Spinal cord (tissue), 10 donors: Measurements from ENCODE around the gene EGLN3. TPM values are rescaled to one million over a fixed set of nuclear protein-coding genes. Genes with fewer than 3 reads are reported as not detected.
A peak's percentile ranks its signal among the peaks of the same experiment; 100 is the strongest.
"Not testable (repeated sequence)": the region's sequence is repeated elsewhere in the genome, so short reads cannot be mapped to it uniquely, and the experiment has no call there.

ENCODE experiments used
- DNase-seq, 6 donors: peaks; one replicate each; pipeline versions ENCODE4 v3.0.0 to v3.0.0-alpha.2; 2013 to 2015; ENCODE audit warnings: low spot score in 6 of 6, low read depth in 4 of 6
- H3K27ac ChIP-seq: one replicate; pipeline ENCODE4 v1.5.1; 2013; ENCODE audit warnings: low read depth, low read length, control low read depth
- H3K27me3 ChIP-seq: one replicate; pipeline ENCODE4 v1.6.1; 2013; ENCODE audit warnings: low read length; ENCODE audit not compliant: control insufficient read depth, insufficient read depth
- H3K36me3 ChIP-seq: one replicate; pipeline ENCODE4 v1.6.1; 2013; ENCODE audit warnings: low read length; ENCODE audit not compliant: control insufficient read depth, insufficient read depth
- H3K4me1 ChIP-seq: one replicate; pipeline ENCODE4 v1.6.1; 2013; ENCODE audit warnings: low read length; ENCODE audit not compliant: control insufficient read depth, insufficient read depth
- H3K4me3 ChIP-seq: one replicate; pipeline ENCODE4 v1.5.1; 2013; ENCODE audit warnings: low read depth, low read length, control low read depth
- H3K9me3 ChIP-seq: one replicate; pipeline ENCODE4 v1.6.1; 2013; ENCODE audit warnings: low read length; ENCODE audit not compliant: control insufficient read depth, insufficient read depth
- WGBS: methylation state at CpG from one replicate; pipeline ENCODE4 v1.1.5; 2013; ENCODE audit warnings: missing lambda C conversion rate; ENCODE audit not compliant: insufficient coverage; 5-methylcytosine and 5-hydroxymethylcytosine counted together
- polyA plus RNA-seq, 2 donors: library from polyadenylated mRNA; unstranded; fragments of 120-200 nt; gene quantifications; one replicate each; pipeline ENCODE4 v1.2.1, GENCODE V29; 2013; ENCODE audit not compliant: insufficient read length in 2 of 2
- total RNA-seq, 2 donors: library from RNA; depleted of rRNA in 1 of 2; stranded (reverse); fragments of 120-200 nt in 1 of 2; fragments of >200 nt in 1 of 2; gene quantifications; one replicate each; pipeline versions ENCODE4 v1.2.3 to v1.2.4, GENCODE V29; 2013 to 2014
- donor health status: healthy.

The EGLN3 gene
- total and polyA plus RNA-seq, 4 donors: 25.1 to 49.9 (median 42.2) TPM

DNA sequence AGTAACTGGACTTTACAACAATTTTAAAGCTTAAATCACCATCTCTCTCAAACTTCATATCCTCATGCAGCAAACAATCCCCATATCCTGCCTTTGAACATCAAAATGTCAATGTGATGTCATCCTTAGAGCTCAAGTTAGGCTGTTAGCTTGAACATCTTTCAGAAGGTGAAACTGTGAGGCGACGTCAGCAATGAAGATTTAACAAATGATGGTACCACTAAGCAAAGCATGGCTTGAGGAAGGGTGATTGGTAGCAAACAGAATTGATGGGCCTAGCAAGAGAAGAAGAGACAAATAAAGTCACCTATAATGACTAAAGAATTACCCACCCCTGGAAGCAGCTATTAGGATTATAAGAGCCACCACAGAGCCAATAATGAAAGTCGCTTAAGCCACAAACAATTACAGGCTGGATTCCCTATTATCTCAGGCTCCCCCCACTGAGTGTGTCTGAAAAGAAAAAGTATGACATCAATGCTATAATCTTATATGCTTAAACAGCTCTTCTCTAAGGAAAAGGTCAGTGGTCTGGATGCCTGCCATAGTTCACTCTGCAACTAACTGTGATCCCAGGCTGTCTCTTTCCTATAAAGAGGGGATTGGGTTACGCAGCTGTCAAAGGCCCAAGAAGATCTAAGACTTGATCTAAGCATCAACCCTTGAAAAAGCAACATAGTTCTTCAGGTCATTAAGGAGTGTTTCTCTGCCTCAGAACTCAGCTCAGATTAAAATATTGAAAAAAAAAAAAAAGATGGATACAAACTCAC, 18.1 kb downstream of the EGLN3 start:
- Histone ChIP-seq H3K27me3 (no peaks in the 10 kb centered on the region), H3K9me3 (no peaks in the 10 kb centered on the region), H3K27ac (no peak overlapping the region), H3K36me3 (no peaks in the 10 kb centered on the region), H3K4me3 (no peak overlapping the region), H3K4me1 (peaks cover 1% of the 10 kb centered on the region)
- no CpG with 5 or more reads among the region's 4 CpGs for WGBS
- peak in 1 of 6 donors; percentile 42 for DNase-seq

- Histone ChIP-seq H3K36me3 (no peaks in the 10 kb centered on the region), H3K27me3 (no peaks in the 10 kb centered on the region), H3K27ac (no peak overlapping the region), H3K4me3 (no peak overlapping the region), H3K9me3 (no peaks in the 10 kb centered on the region), H3K4me1 (no peaks in the 10 kb centered on the region)
- 100% methylated on average over 2 of the region's 3 CpGs for WGBS
- no peak for DNase-seq
Observed at GRCh38 chr14:33932033-33932432, 18.8 kb downstream of the EGLN3 start.

GRCh38 chr14:33931461-33931860, 19.4 kb downstream of the EGLN3 start:
- Histone ChIP-seq H3K9me3 (no peaks in the 10 kb centered on the region), H3K27me3 (no peaks in the 10 kb centered on the region), H3K36me3 (no peaks in the 10 kb centered on the region), H3K4me3 (no peak overlapping the region), H3K4me1 (no peaks in the 10 kb centered on the region), H3K27ac (no peak overlapping the region)
- no peak for DNase-seq
- no CpG with 5 or more reads among the region's 1 CpG for WGBS

GRCh38 chr14:33930439-33930838, 20.4 kb downstream of the EGLN3 start:
- Histone ChIP-seq H3K9me3 (no peaks in the 10 kb centered on the region), H3K36me3 (no peaks in the 10 kb centered on the region), H3K27ac (no peak overlapping the region), H3K4me3 (no peak overlapping the region), H3K4me1 (no peaks in the 10 kb centered on the region), H3K27me3 (no peaks in the 10 kb centered on the region)
- no peak for DNase-seq
- WGBS: no CpG with 5 or more reads among the region's 2 CpGs

DNA sequence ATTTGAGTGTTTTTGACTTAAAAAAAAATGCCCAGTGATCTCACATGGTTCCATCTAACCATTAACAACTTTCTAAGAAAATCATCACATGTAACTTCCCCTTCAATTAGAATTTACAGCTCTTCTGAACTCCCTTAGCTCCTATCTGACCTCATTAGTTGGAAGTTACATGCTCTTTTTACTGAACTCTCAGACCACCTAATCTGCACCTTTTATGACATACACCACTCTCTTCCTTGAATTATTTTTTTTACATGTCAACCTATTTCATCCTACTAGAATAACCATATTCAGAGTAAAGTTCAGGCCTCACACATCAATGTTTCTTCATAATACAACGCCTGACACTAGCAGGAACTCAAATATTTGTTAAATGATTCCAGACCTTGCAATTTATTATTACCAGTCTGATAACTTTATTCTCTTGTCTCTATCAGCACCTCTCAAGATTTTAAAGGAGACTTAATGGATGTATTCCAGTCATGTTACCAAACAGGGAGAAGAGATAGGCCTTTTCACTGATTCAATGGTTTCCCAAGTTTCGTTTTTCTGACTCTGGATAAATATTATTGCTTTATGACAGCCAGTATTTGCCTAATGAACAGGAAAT, 21.0 kb downstream of the EGLN3 start:
- Histone ChIP-seq H3K4me1 (no peaks in the 10 kb centered on the region), H3K27me3 (no peaks in the 10 kb centered on the region), H3K4me3 (no peak overlapping the region), H3K36me3 (no peaks in the 10 kb centered on the region), H3K9me3 (no peaks in the 10 kb centered on the region), H3K27ac (no peak overlapping the region)
- no CpG with 5 or more reads among the region's 2 CpGs for WGBS
- no peak for DNase-seq

GRCh38 chr14:33928895-33929294, 22.0 kb downstream of the EGLN3 start:
- Histone ChIP-seq H3K4me1 (no peaks in the 10 kb centered on the region), H3K36me3 (no peaks in the 10 kb centered on the region), H3K9me3 (no peaks in the 10 kb centered on the region), H3K27me3 (no peaks in the 10 kb centered on the region), H3K27ac (no peak overlapping the region), H3K4me3 (no peak overlapping the region)
- 92% methylated on average over 7 of the region's 8 CpGs for WGBS
- no peak for DNase-seq

DNA sequence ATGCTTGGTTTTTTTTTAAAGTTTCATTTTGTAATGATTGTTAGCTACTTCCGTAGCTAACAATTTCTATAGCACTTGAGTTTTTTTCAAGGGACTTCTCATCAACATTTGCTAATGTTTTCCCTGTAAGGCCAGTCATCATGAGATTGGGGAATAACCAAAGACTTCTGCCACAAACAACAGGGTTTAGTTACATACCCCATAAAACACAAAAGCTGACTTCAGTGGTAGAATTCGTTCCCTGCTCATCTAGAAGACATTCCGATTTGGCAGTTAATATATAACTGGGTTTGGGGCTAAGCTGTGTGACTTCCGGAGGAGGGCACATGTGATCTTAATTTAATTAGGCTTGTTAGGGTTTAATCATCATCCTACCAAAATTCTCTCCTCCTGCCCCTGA, 22.9 kb downstream of the EGLN3 start:
- no CpG with 5 or more reads among the region's 4 CpGs for WGBS
- Histone ChIP-seq H3K4me1 (no peaks in the 10 kb centered on the region), H3K9me3 (no peaks in the 10 kb centered on the region), H3K36me3 (no peaks in the 10 kb centered on the region), H3K4me3 (no peak overlapping the region), H3K27ac (no peak overlapping the region), H3K27me3 (no peaks in the 10 kb centered on the region)
- DNase-seq: no peak

GRCh38 chr14:33926967-33927366, 23.9 kb downstream of the EGLN3 start:
- no CpG with 5 or more reads among the region's 4 CpGs for WGBS
- not testable (repeated sequence) for DNase-seq, H3K36me3 ChIP-seq, H3K4me1 ChIP-seq, H3K4me3 ChIP-seq, H3K9me3 ChIP-seq, H3K27me3 ChIP-seq, H3K27ac ChIP-seq

GRCh38 chr14:33925946-33926345, 24.9 kb downstream of the EGLN3 start:
- Histone ChIP-seq H3K9me3 (no peaks in the 10 kb centered on the region), H3K27ac (no peak overlapping the region), H3K36me3 (no peaks in the 10 kb centered on the region), H3K4me3 (no peak overlapping the region), H3K4me1 (no peaks in the 10 kb centered on the region), H3K27me3 (no peaks in the 10 kb centered on the region)
- DNase-seq: peak in 1 of 6 donors; percentile 82

DNA sequence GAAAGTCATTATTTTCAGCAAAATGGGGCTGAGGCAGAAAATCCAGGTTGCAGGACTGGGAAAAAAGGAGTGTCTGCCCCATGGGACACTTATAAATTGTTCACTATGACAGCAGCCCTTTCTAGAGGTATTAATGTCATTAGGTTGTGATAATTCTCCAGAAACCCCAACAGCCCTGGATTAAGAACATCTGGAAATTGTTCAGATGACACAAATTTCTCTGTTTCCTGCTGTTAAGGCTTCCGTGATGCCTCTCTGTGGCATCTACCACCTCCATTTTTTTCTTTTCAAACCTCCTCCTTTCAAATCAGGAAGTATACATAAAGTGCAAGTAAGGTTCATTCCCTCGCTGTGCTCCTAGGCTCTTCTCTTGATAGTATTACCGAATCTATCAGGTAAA, 25.6 kb downstream of the EGLN3 start:
- H3K36me3 ChIP-seq: no peaks in the 10 kb centered on the region
- H3K27ac ChIP-seq: no peak overlapping the region
- H3K4me1 ChIP-seq: no peaks in the 10 kb centered on the region
- no peak overlapping the region for H3K4me3 ChIP-seq
- 100% methylated on average over 1 of the region's 3 CpGs for WGBS
- no peaks in the 10 kb centered on the region for H3K27me3 ChIP-seq
- no peaks in the 10 kb centered on the region for H3K9me3 ChIP-seq
- no peak for DNase-seq
